Measurements from ENCODE around the gene HTT.
"Not testable (repeated sequence)": the region's sequence is repeated elsewhere in the genome, so short reads cannot be mapped to it uniquely, and the experiment has no call there.

HTT gene

DNA sequence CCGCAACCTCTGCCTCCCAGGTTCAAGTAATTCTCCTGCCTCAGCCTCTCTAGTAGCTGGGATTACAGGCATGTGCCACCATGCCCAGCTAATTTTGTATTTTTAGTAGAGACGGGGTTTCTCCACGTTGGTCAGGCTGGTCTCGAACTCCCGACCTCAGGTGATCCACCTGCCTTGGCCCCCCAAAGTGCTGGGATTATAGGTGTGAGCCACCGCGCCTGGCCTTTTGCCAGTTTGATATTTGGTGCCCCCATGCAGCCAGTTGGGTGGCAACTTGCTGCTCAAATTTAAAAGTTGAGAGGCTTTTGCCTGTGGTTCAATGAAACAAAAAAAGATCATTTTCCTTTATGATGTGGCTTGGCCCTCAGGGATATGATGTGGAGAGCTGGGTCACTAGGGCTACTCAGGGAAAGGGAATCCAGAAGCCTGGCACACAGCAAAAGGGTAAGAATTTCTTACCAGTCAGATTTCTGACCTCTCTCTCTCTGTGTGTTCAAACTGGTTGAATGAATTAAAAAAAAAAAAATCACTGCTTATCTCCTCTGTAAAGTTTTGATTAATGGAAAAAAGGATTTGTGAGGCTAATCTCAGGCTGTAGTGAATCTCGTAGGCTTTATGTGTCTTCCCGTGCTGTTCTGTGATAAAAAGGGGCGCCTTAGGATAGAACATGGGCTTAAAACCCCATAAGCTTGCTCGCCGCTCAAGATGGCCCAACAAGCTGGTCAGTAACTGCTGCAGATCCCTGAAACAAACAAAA, 23.2 kb upstream of the HTT start:
- H3K9me3 ChIP-seq (ENCODE audit: control insufficient read depth, insufficient read depth, low read length); H3K4me1 ChIP-seq (ENCODE audit: control insufficient read depth, insufficient read depth, low read length); H3K9ac ChIP-seq (ENCODE audit: low read depth, low read length); H3K36me3 ChIP-seq (ENCODE audit: control insufficient read depth, insufficient read depth, low read length); H3K27me3 ChIP-seq (ENCODE audit: control insufficient read depth, insufficient read depth, low read length); H3K4me3 ChIP-seq (ENCODE audit: low read depth, low read length): not testable (repeated sequence)

DNA sequence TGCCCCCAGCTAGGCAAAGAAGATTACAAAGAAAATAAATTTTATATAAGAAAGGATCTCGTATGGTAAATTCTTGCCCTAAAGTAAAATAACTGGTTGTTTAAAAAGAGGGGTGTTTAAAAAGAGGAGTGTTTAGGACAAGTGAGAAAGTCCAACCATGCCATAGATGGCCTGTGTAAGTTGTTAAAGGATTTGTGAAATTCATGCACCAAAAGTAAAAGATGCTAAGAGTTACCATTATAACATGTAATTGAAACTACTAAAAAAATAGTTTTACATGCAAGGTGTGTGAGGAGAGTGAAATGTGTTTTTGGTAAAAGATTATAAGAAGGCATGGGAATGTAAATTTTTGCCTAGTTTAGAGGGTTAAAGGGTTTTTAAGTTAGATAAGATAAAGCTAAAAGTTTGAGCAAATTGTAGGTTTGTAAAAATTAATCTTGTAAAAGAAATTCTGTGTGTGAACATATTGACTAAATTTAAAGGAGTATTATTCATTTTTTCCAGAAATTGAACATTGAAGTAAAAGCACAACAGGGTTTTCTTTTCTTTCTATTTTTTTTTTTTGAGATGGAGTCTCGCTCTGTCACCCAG, 20.2 kb upstream of the HTT start:
- H3K4me3 ChIP-seq (ENCODE audit: low read depth, low read length), result no peak overlapping the region
- no peaks in the 10 kb centered on the region for H3K27me3 ChIP-seq (ENCODE audit: control insufficient read depth, insufficient read depth, low read length)
- no peak overlapping the region for H3K9ac ChIP-seq (ENCODE audit: low read depth, low read length)
- no peaks in the 10 kb centered on the region for H3K9me3 ChIP-seq (ENCODE audit: control insufficient read depth, insufficient read depth, low read length)
- no peaks in the 10 kb centered on the region for H3K36me3 ChIP-seq (ENCODE audit: control insufficient read depth, insufficient read depth, low read length)
- no peaks in the 10 kb centered on the region for H3K4me1 ChIP-seq (ENCODE audit: control insufficient read depth, insufficient read depth, low read length)

DNA sequence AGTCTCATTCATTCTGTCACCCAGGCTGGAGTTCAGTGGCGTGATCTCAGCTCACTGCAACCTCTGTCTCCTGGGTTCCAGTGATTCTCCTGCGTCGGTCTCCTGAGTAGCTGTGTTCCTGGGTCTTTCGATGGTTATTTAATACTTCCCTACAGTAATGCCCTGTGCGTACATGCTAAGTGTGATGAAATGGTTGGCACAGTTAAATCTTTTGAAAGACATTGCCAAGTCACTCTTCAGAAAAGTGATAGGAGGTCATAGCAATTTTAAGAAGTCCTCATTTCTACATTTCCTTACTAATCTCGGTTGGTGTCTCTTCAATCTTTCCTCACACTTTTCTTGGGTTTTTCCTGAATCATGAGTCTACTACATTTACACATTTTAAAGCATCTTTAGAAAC, 14.5 kb upstream of the HTT start:
- Histone ChIP-seq H3K36me3 (ENCODE audit: control insufficient read depth, insufficient read depth, low read length) (no peaks in the 10 kb centered on the region), H3K4me3 (ENCODE audit: low read depth, low read length) (no peak overlapping the region), H3K4me1 (ENCODE audit: control insufficient read depth, insufficient read depth, low read length) (no peaks in the 10 kb centered on the region), H3K27me3 (ENCODE audit: control insufficient read depth, insufficient read depth, low read length) (no peaks in the 10 kb centered on the region), H3K9ac (ENCODE audit: low read depth, low read length) (no peak overlapping the region), H3K9me3 (ENCODE audit: control insufficient read depth, insufficient read depth, low read length) (no peaks in the 10 kb centered on the region)

DNA sequence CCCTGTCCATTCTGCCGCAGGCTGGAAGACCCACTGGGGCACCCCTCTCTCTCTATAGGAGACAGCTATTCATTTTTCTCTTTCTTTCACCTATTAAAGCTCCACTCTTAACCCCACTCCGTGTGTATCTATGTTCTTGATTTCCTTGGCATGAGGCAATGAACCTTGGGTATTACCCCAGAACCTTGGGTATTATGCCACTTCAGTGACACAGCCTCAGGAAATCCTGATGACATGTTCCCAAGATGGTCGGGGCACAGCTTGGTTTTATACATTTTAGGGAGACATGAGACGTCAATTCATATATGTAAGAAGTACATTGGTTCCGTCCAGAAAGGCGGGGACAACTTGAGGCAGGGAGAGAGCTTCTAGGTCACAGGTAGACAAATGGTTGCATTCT, 13.5 kb upstream of the HTT start:
- Histone ChIP-seq H3K9ac (ENCODE audit: low read depth, low read length) (no peak overlapping the region), H3K4me3 (ENCODE audit: low read depth, low read length) (no peak overlapping the region), H3K36me3 (ENCODE audit: control insufficient read depth, insufficient read depth, low read length) (no peaks in the 10 kb centered on the region), H3K4me1 (ENCODE audit: control insufficient read depth, insufficient read depth, low read length) (no peaks in the 10 kb centered on the region), H3K27me3 (ENCODE audit: control insufficient read depth, insufficient read depth, low read length) (no peaks in the 10 kb centered on the region), H3K9me3 (ENCODE audit: control insufficient read depth, insufficient read depth, low read length) (no peaks in the 10 kb centered on the region)

DNA sequence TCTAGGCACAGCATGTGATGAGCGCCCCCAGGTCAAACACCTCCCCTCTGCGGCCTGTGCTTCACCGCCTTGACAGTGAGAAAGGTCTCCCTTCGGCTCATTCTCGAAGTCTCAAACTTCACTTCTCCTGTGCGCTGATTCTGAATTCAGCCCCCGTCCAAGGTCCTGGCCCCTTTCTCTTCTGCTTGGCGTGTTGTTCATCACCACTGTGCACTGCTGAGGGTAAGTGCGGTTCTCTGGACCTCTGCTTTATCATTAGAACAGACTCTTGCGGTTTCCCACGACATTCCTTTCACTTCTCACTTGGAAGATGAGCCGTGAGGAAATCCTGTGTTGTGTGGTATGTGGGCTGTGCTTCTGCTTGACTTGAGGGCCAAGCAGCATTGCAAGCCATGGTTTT, 12.0 kb upstream of the HTT start:
- H3K9me3 ChIP-seq (ENCODE audit: control insufficient read depth, insufficient read depth, low read length), result no peaks in the 10 kb centered on the region
- H3K4me1 ChIP-seq (ENCODE audit: control insufficient read depth, insufficient read depth, low read length), result no peaks in the 10 kb centered on the region
- H3K27me3 ChIP-seq (ENCODE audit: control insufficient read depth, insufficient read depth, low read length), result no peaks in the 10 kb centered on the region
- no peak overlapping the region for H3K4me3 ChIP-seq (ENCODE audit: low read depth, low read length)
- no peaks in the 10 kb centered on the region for H3K36me3 ChIP-seq (ENCODE audit: control insufficient read depth, insufficient read depth, low read length)
- H3K9ac ChIP-seq (ENCODE audit: low read depth, low read length), result no peak overlapping the region

DNA sequence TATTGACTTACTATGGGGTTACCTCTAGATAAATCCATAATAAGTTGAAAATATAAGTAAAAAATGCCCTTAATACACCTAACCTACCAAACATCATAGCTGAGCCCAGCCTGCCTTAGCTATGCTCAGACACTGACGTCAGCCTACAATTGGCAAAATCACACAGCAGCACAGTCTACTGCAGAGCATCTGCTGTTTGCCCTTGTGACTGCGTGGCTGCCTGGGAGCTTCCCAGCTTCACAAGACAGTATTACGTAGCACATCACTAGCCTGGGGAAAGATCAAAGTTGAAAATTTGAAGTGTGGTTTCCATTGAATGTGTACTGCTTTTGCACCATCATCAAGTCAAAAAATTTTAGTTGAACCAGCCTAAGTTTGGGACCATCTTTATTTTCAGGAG, 8.9 kb upstream of the HTT start:
- H3K4me1 ChIP-seq (ENCODE audit: control insufficient read depth, insufficient read depth, low read length), result no peaks in the 10 kb centered on the region
- no peaks in the 10 kb centered on the region for H3K9me3 ChIP-seq (ENCODE audit: control insufficient read depth, insufficient read depth, low read length)

GRCh38 chr4:3066836-3067400, 7.6 kb upstream of the HTT start:
- Histone ChIP-seq H3K9me3 (ENCODE audit: control insufficient read depth, insufficient read depth, low read length) (no peaks in the 10 kb centered on the region), H3K27me3 (ENCODE audit: control insufficient read depth, insufficient read depth, low read length) (no peaks in the 10 kb centered on the region), H3K4me3 (ENCODE audit: low read depth, low read length) (no peak overlapping the region), H3K9ac (ENCODE audit: low read depth, low read length) (no peak overlapping the region), H3K4me1 (ENCODE audit: control insufficient read depth, insufficient read depth, low read length) (no peaks in the 10 kb centered on the region), H3K36me3 (ENCODE audit: control insufficient read depth, insufficient read depth, low read length) (no peaks in the 10 kb centered on the region)

More for the DNA sequence above, 8.9 kb upstream of the HTT start:
- Histone ChIP-seq H3K9ac (ENCODE audit: low read depth, low read length) (no peak overlapping the region), H3K27me3 (ENCODE audit: control insufficient read depth, insufficient read depth, low read length) (no peaks in the 10 kb centered on the region), H3K4me3 (ENCODE audit: low read depth, low read length) (no peak overlapping the region), H3K36me3 (ENCODE audit: control insufficient read depth, insufficient read depth, low read length) (no peaks in the 10 kb centered on the region)

DNA sequence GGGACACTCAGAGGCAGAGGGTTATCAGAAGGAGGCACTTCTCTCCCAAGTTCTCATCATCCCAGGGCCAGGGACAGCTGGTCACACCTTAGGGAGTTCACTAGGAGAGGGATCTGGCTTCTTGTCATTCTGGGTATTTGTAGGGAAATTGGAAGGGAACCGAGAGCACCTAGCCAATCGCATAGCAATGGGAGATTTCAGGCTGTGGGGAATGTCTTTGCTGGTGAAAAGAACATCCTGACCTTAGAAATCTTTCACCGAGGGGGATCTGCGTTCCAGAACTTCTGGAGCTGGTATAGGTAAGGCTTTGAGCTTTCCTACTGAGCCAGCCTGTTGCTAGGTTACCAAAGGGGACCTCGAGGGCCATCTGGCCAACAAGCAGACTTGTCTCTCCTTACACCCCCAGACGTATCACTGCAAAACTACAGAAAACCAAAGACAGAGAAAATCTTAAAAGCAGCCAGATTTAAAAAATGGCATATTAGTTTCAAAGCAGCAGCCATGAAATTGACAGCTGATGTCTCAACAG, 6.9 kb upstream of the HTT start:
- Histone ChIP-seq H3K9me3 (ENCODE audit: control insufficient read depth, insufficient read depth, low read length) (no peaks in the 10 kb centered on the region), H3K27me3 (ENCODE audit: control insufficient read depth, insufficient read depth, low read length) (no peaks in the 10 kb centered on the region), H3K36me3 (ENCODE audit: control insufficient read depth, insufficient read depth, low read length) (no peaks in the 10 kb centered on the region), H3K4me1 (ENCODE audit: control insufficient read depth, insufficient read depth, low read length) (no peaks in the 10 kb centered on the region), H3K9ac (ENCODE audit: low read depth, low read length) (no peak overlapping the region), H3K4me3 (ENCODE audit: low read depth, low read length) (no peak overlapping the region)

DNA sequence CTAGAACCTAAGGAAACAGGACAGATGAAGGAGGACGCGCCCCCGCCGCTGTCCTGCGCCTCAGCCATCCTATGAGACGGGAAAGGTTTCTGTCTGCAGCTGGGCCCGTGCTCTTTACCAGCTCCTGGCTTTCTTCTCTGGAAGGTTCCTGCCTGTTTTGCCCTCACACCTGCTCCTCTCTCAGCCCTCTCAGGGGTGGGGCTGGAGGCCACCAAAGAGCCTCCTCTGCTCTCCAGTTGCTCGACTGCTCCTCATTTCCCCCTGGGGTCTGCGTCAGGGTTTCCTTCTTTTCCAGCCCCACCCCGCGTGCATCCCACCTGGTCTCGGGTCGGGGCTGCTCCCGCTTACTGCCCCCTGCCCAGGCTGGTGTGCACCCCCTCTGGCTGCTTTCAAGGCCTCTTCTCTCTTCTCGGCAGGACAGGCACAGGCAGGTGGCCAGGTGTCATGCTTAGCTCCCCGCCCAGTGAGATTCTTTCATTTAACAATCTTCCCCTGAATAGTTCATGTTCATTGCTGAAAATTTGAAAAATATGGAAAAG, 4.8 kb upstream of the HTT start:
- Histone ChIP-seq H3K27me3 (ENCODE audit: control insufficient read depth, insufficient read depth, low read length) (peaks cover 3% of the 10 kb centered on the region), H3K4me1 (ENCODE audit: control insufficient read depth, insufficient read depth, low read length) (no peaks in the 10 kb centered on the region), H3K4me3 (ENCODE audit: low read depth, low read length) (no peak overlapping the region), H3K36me3 (ENCODE audit: control insufficient read depth, insufficient read depth, low read length) (no peaks in the 10 kb centered on the region), H3K9me3 (ENCODE audit: control insufficient read depth, insufficient read depth, low read length) (no peaks in the 10 kb centered on the region), H3K9ac (ENCODE audit: low read depth, low read length) (no peak overlapping the region)

DNA sequence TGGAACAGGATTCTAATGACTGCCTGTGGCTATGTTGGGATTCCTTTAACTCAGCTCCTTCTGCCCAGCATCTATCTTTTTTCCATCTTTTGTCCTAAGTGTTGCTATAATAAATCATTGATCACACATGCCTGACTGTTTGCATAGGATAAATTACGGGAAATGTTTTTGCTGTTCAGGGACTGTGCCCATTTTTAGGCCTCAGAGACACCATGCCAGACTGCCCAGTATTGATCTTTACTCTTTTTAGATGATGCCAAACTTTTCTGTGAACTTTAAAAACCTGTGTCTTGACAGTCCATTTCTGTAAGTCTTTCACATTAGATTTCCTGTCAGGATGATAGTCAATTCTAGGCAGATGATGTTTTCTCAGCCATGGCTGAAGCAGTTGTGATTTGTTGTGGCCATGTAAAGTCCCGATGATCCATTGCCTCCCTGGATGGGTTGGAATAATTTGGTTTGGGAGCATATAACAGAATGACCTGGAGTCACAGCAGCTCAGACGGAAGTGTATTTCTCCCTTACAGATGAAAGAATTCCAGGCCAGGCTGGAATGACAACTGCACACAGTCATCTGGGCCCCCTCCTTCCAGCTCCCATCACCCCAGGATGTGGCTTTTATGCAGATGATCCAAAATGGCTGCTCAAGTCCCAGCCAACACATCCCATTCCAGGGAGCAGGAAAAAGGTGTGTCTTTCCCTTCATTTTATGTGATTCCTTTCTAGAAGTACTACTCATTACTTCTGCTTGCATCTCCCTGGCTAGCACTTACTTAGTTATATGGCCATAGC, 3.6 kb upstream of the HTT start:
- Histone ChIP-seq H3K4me1 (ENCODE audit: control insufficient read depth, insufficient read depth, low read length) (no peaks in the 10 kb centered on the region), H3K36me3 (ENCODE audit: control insufficient read depth, insufficient read depth, low read length) (no peaks in the 10 kb centered on the region), H3K9me3 (ENCODE audit: control insufficient read depth, insufficient read depth, low read length) (no peaks in the 10 kb centered on the region), H3K9ac (ENCODE audit: low read depth, low read length) (no peak overlapping the region), H3K27me3 (ENCODE audit: control insufficient read depth, insufficient read depth, low read length) (peaks cover 3% of the 10 kb centered on the region), H3K4me3 (ENCODE audit: low read depth, low read length) (no peak overlapping the region)

GRCh38 chr4:3071811-3072210, 2.7 kb upstream of the HTT start:
- Histone ChIP-seq H3K27me3 (ENCODE audit: control insufficient read depth, insufficient read depth, low read length) (peaks cover 3% of the 10 kb centered on the region), H3K4me3 (ENCODE audit: low read depth, low read length) (no peak overlapping the region), H3K36me3 (ENCODE audit: control insufficient read depth, insufficient read depth, low read length) (no peaks in the 10 kb centered on the region), H3K9me3 (ENCODE audit: control insufficient read depth, insufficient read depth, low read length) (no peaks in the 10 kb centered on the region), H3K9ac (ENCODE audit: low read depth, low read length) (no peak overlapping the region), H3K4me1 (ENCODE audit: control insufficient read depth, insufficient read depth, low read length) (peaks cover 3% of the 10 kb centered on the region)
